ENCODE results near the gene H2BK1.

- TF ChIP-seq EP300 (IDR thresholded peaks at IDR 0.05) = no peak
- TF ChIP-seq CTCF (IDR thresholded peaks at IDR 0.05) = no peak
Observed at GRCh38 chr7:151194188-151194587, 16.1 kb downstream of the H2BK1 start.

Measured in upper lobe of left lung (tissue), 4 donors.